HCT116 (cell line): ENCODE results near the gene P4HB. TPM values are rescaled to one million over a fixed set of nuclear protein-coding genes. Genes with fewer than 3 reads are reported as not detected.

ENCODE experiments used
- ATAC-seq: fragments of 200-7000 bp; cut with Tn5 transposase; 2 replicates; pipeline ENCODE4 v1.9.1; 2020; ENCODE audit warnings: mild to moderate bottlenecking, moderate library complexity
- BruUV-seq: library from RNA; stranded (reverse); fragments of 400-500 nt; replicated peaks from 2 replicates; lab custom pipeline; 2021; lab: Mats Ljungman, UMichigan
- CTCF ChIA-PET: fragments of 300-600 bp; sonication (Branson Sonifier 250); formaldehyde crosslinking; loops from one replicate; lab custom pipeline; 2021; ENCODE audit warnings: antibody characterized with exemption; lab: Charles Lee
- POLR2A ChIA-PET: fragments of 300-600, 350-600 bp; sonication (Branson Sonifier 250); formaldehyde crosslinking; loops from one replicate; lab custom pipeline; 2021; ENCODE audit warnings: antibody characterized with exemption; lab: Charles Lee
- RAD21 ChIA-PET, 2 experiments: fragments of 300-600 bp; sonication (Branson Sonifier 250); formaldehyde crosslinking; loops; one replicate each; lab custom pipeline; 2023; ENCODE audit warnings: low total read pairs in 2 of 2; ENCODE audit not compliant: uncharacterized antibody in 2 of 2, unreplicated experiment in 2 of 2, low non-redundant PET in 1 of 2; lab: Charles Lee
- DNase-seq: peaks from one replicate; pipeline ENCODE4 v3.0.0-alpha.2; 2010; ENCODE audit warnings: low read depth, low spot score
- H2AFZ ChIP-seq: fragments of 200-600 bp; shearing (Covaris generic), sonication (generic); 2 replicates; pipeline ENCODE4 v1.6.1; 2017; ENCODE audit warnings: low read depth, mixed run types, mixed read lengths, antibody characterized with exemption, low read length; ENCODE audit not compliant: poor library complexity, severe bottlenecking
- H3K27ac ChIP-seq: 2 replicates; pipeline ENCODE4 v1.5.1; 2012; ENCODE audit warnings: low read depth, low read length
- H3K27me3 ChIP-seq: fragments of 200-600 bp; sonication (generic); 2 replicates; pipeline ENCODE4 v1.6.1; 2016; ENCODE audit warnings: mixed run types, low read length, mixed read lengths; ENCODE audit not compliant: insufficient read depth
- H3K36me3 ChIP-seq, 2 experiments: fragments of 200-500 bp in 1 of 2; fragments of 200-600 bp in 1 of 2; sonication (Bioruptor generic) in 1 of 2; sonication (generic) in 1 of 2; 2 replicates each; pipeline versions ENCODE4 v1.5.1 to v1.6.1; 2014 to 2016; ENCODE audit warnings: low read length in 2 of 2, inconsistent platforms in 1 of 2, mixed read lengths in 1 of 2, mixed run types in 1 of 2; ENCODE audit not compliant: insufficient read depth in 2 of 2, control insufficient read depth in 1 of 2
- H3K4me1 ChIP-seq, 2 experiments: fragments of 200-600 bp in 1 of 2; sonication (generic) in 1 of 2; 2 replicates each; pipeline versions ENCODE4 v1.5.1 to v1.6.1; 2012 to 2017; ENCODE audit warnings: low read length in 2 of 2, inconsistent platforms in 1 of 2, mild to moderate bottlenecking in 1 of 2, mixed read lengths in 1 of 2, mixed run types in 1 of 2, moderate library complexity in 1 of 2; ENCODE audit not compliant: insufficient read depth in 2 of 2, control insufficient read depth in 1 of 2
- H3K4me2 ChIP-seq: fragments of 200-600 bp; sonication (generic); 2 replicates; pipeline ENCODE4 v1.6.1; 2017; ENCODE audit warnings: mixed run types, low read length, mixed read lengths
- H3K4me3 ChIP-seq, 2 experiments: fragments of 200-600 bp in 1 of 2; sonication (generic) in 1 of 2; replicated peaks in 1 of 2; 2 replicates each; pipeline ENCODE4 v1.5.1; 2011 to 2016; ENCODE audit warnings: low read length in 2 of 2, control low read depth in 1 of 2, low read depth in 1 of 2, mild to moderate bottlenecking in 1 of 2, mixed read lengths in 1 of 2, mixed run types in 1 of 2
- H3K79me2 ChIP-seq: fragments of 200-600 bp; sonication (generic); 2 replicates; pipeline ENCODE4 v1.6.1; 2017; ENCODE audit warnings: mild to moderate bottlenecking, mixed run types, low read length, moderate library complexity, mixed read lengths; ENCODE audit not compliant: insufficient read depth
- H3K9ac ChIP-seq: fragments of 200-600 bp; sonication (generic); 2 replicates; pipeline ENCODE4 v1.6.1; 2016; ENCODE audit warnings: low read length, mixed read lengths
- H3K9me2 ChIP-seq: fragments of 200-600 bp; sonication (generic), shearing (Covaris generic); 2 replicates; pipeline ENCODE4 v1.6.1; 2017; ENCODE audit warnings: mixed run types, mild to moderate bottlenecking, moderate library complexity; ENCODE audit not compliant: insufficient read depth
- H3K9me3 ChIP-seq, 2 experiments: fragments of 200-500 bp in 1 of 2; fragments of 200-600 bp in 1 of 2; sonication (Bioruptor generic) in 1 of 2; sonication (generic) in 1 of 2; 2 replicates each; pipeline ENCODE4 v1.6.1; 2014 to 2017; ENCODE audit warnings: low read length in 2 of 2, mixed read lengths in 2 of 2, inconsistent platforms in 1 of 2, low read depth in 1 of 2, mild to moderate bottlenecking in 1 of 2, mixed run types in 1 of 2, moderate library complexity in 1 of 2; ENCODE audit not compliant: control insufficient read depth in 1 of 2, insufficient read depth in 1 of 2
- H4K20me1 ChIP-seq: fragments of 200-600 bp; sonication (generic), shearing (Covaris generic); 2 replicates; pipeline ENCODE4 v1.6.1; 2017; ENCODE audit warnings: mixed run types, mild to moderate bottlenecking, moderate library complexity; ENCODE audit not compliant: insufficient read depth
- CEBPB ChIP-seq: IDR thresholded peaks from 2 replicates; pipeline ENCODE4 v1.6.1; 2012; ENCODE audit warnings: low read depth
- ELF1 ChIP-seq: IDR thresholded peaks from 2 replicates; pipeline ENCODE4 v1.6.1; 2012; ENCODE audit warnings: low read depth, borderline replicate concordance
- EZH2 ChIP-seq: fragments of 200-600 bp; sonication (generic); IDR thresholded peaks from 2 replicates; pipeline ENCODE4 v1.6.1; 2017; ENCODE audit warnings: antibody characterized with exemption, mixed run types
- JUND ChIP-seq: IDR thresholded peaks from 2 replicates; pipeline ENCODE4 v1.6.1; 2012
- POLR2A ChIP-seq: IDR thresholded peaks from 2 replicates; pipeline ENCODE4 v1.7.0; 2011; ENCODE audit warnings: borderline replicate concordance; ENCODE audit not compliant: insufficient read depth, insufficient read length; ENCODE audit errors: extremely low read depth
- RAD21 ChIP-seq: IDR thresholded peaks from 2 replicates; pipeline ENCODE4 v1.6.1; 2012; ENCODE audit warnings: low read depth, mild to moderate bottlenecking
- SP1 ChIP-seq: IDR thresholded peaks from 2 replicates; pipeline ENCODE4 v1.6.1; 2012; ENCODE audit warnings: low read depth
- YY1 ChIP-seq: IDR thresholded peaks from 2 replicates; pipeline ENCODE4 v1.6.1; 2011; ENCODE audit warnings: low read length, low read depth, moderate library complexity, mild to moderate bottlenecking; ENCODE audit not compliant: insufficient replicate concordance; ENCODE audit errors: extremely low read depth
- ZNF274 ChIP-seq: fragments of 200-500 bp; sonication (Bioruptor generic); IDR thresholded peaks from 2 replicates; pipeline ENCODE4 v1.6.1; 2014; ENCODE audit warnings: mild to moderate bottlenecking, low read depth, low read length, inconsistent platforms
- intact Hi-C: fragments of 100-400 bp; cut with micrococcal nuclease; formaldehyde crosslinking; loops from 2 replicates; pipeline ENCODE4 v1.10.0; 2022
- total RNA-seq: library from RNA; stranded (reverse); gene quantifications from one replicate; pipeline ENCODE4 v1.2.1, GENCODE V29; 2021; ENCODE audit not compliant: unreplicated experiment
- TF ChIP-seq, protein P1 (sequence below), 3 experiments: fragments of 200-600 bp in 1 of 3; sonication (generic) in 1 of 3; IDR thresholded peaks in 2 of 3; conservative IDR thresholded peaks in 1 of 3; 2 replicates each; pipeline ENCODE4 v1.5.1; 2012 to 2017; ENCODE audit warnings: low read depth in 2 of 3, low read length in 2 of 3, antibody characterized with exemption in 1 of 3, borderline replicate concordance in 1 of 3, control low read depth in 1 of 3, mild to moderate bottlenecking in 1 of 3, mixed read lengths in 1 of 3, mixed run types in 1 of 3, moderate library complexity in 1 of 3; ENCODE audit not compliant: insufficient read depth in 1 of 3
- TF ChIP-seq, protein P2 (sequence below): IDR thresholded peaks from 2 replicates; pipeline ENCODE4 v1.6.1; 2012

The P4HB gene
- total RNA-seq, 1 experiment from 2014 or later = 1,043 TPM

DNA sequence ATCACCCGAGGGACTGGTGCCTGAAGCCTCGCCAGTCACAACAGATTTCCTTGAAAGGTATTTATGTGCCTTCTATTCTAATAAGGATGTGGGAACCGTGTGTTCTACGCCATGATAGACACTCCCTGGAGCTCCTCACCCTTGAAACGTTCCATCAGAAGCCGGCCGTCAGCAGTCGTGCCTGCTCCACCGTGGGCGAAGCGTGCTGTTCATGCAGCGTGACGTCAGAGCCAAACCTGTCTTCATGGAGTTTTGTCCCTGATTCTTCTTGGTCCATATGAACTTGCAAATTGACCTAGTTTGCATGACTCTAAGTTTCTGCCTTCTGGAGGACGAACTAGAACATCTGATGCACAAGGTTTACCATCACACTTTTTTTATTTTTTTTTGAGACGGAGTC is 21.0 kb downstream of the P4HB start:
- Histone ChIP-seq H3K9ac (no peak overlapping the region), H3K27ac (no peak overlapping the region), H3K4me3 (no peak overlapping the region), H2AFZ (no peak overlapping the region), H3K36me3 (peaks cover 4 to 19% of the 10 kb centered on the region in 2 experiments; a peak in 3 of 4 replicates), H3K4me2 (no peak overlapping the region), H3K9me3 (no peaks in the 10 kb centered on the region), H3K27me3 (no peaks in the 10 kb centered on the region), H3K4me1 (peaks cover 3 to 5% of the 10 kb centered on the region in 2 experiments; a peak in 3 of 4 replicates), H4K20me1 (no peaks in the 10 kb centered on the region), H3K9me2 (no peaks in the 10 kb centered on the region), H3K79me2 (peaks cover 5% of the 10 kb centered on the region; the same call in 1 of the 2 replicates)
- no peak for ATAC-seq
- intact Hi-C loops = no loop called here
- TF ChIP-seq, protein P1, sequence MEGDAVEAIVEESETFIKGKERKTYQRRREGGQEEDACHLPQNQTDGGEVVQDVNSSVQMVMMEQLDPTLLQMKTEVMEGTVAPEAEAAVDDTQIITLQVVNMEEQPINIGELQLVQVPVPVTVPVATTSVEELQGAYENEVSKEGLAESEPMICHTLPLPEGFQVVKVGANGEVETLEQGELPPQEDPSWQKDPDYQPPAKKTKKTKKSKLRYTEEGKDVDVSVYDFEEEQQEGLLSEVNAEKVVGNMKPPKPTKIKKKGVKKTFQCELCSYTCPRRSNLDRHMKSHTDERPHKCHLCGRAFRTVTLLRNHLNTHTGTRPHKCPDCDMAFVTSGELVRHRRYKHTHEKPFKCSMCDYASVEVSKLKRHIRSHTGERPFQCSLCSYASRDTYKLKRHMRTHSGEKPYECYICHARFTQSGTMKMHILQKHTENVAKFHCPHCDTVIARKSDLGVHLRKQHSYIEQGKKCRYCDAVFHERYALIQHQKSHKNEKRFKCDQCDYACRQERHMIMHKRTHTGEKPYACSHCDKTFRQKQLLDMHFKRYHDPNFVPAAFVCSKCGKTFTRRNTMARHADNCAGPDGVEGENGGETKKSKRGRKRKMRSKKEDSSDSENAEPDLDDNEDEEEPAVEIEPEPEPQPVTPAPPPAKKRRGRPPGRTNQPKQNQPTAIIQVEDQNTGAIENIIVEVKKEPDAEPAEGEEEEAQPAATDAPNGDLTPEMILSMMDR (IDR thresholded peaks at IDR 0.05 in 2 of 3, conservative IDR thresholded peaks at IDR 0.05 in 1 of 3; ENCODE audit: borderline replicate concordance in 1 of 3, insufficient read depth in 1 of 3, low read depth in 2 of 3, low read length in 2 of 3) = no peak
- TF ChIP-seq ELF1 (no peak), ZNF274 (no peak)
- TF ChIP-seq, protein P2, sequence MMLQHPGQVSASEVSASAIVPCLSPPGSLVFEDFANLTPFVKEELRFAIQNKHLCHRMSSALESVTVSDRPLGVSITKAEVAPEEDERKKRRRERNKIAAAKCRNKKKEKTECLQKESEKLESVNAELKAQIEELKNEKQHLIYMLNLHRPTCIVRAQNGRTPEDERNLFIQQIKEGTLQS = no peak
- RAD21 ChIA-PET = no interaction called here
- BruUV-seq = no TSS peak
- no peak for DNase-seq
- CTCF ChIA-PET = no interaction called here
- POLR2A ChIA-PET = interaction anchor here (0.6 kb wide), 1 partner anchor 9 kb away, joined by 4 read pairs; no protein-coding TSS in a partner anchor

DNA sequence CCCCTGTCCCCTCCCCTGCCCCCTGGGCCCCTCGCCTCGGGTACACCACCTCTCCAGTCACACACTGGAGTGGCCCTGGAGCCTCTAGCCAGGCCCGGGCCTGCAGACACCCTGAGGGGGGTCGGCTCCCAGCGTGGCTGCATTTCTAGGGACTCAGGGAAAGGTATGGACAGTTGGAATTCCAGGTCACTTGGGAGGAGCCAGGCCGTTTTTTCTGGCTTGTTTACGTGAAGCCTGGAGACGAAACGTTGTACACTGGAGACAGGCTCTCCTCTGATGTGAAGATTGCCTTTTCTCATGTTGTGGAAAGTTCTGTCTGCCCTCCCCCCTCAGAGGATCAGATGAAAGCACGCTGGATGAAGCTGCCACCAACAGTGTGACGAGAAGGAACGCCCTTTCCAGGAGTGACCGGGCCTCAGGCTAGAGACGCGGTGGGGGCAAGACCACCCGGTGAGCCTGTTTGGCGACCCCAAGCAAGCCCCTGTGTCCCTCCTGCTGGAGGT is 21.5 kb downstream of the P4HB start:
- CTCF ChIA-PET = no interaction called here
- no peak for DNase-seq
- BruUV-seq = no TSS peak

More for the DNA sequence above, 21.5 kb downstream of the P4HB start:
- Histone ChIP-seq H2AFZ (no peak overlapping the region), H3K9me3 (no peaks in the 10 kb centered on the region), H3K27me3 (no peaks in the 10 kb centered on the region), H3K27ac (no peak overlapping the region), H3K9ac (no peak overlapping the region), H3K79me2 (peaks cover 9% of the 10 kb centered on the region; the same call in 1 of the 2 replicates), H3K4me1 (peaks cover 6 to 10% of the 10 kb centered on the region in 2 experiments; a peak in 3 of 4 replicates), H3K4me2 (no peak overlapping the region), H3K4me3 (no peak overlapping the region), H3K36me3 (peaks cover 4 to 15% of the 10 kb centered on the region in 2 experiments; a peak in 2 of 4 replicates), H4K20me1 (no peaks in the 10 kb centered on the region), H3K9me2 (no peaks in the 10 kb centered on the region)
- ATAC-seq = no peak
- ChIA-PET POLR2A (no interaction called here), RAD21 (no interaction called here)
- no peak for TF ChIP-seq CEBPB
- no peak for TF ChIP-seq EZH2
- TF ChIP-seq JUND = no peak
- TF ChIP-seq POLR2A = no peak
- no peak for TF ChIP-seq ELF1
- TF ChIP-seq RAD21 = no peak
- TF ChIP-seq ZNF274 = no peak
- no peak for TF ChIP-seq SP1
- TF ChIP-seq YY1 = no peak
- intact Hi-C loops = no loop called here
